GM21786 (cell line): ENCODE measurements around the gene ROBO1.
"Not testable (repeated sequence)": the region's sequence is repeated elsewhere in the genome, so short reads cannot be mapped to it uniquely, and the experiment has no call there.

ENCODE experiments used
- ATAC-seq: cut with Tn5 transposase; IDR thresholded peaks from one replicate; pipeline ENCODE4 v1.9.1; 2021; ENCODE audit not compliant: unreplicated experiment

ROBO1 gene

DNA sequence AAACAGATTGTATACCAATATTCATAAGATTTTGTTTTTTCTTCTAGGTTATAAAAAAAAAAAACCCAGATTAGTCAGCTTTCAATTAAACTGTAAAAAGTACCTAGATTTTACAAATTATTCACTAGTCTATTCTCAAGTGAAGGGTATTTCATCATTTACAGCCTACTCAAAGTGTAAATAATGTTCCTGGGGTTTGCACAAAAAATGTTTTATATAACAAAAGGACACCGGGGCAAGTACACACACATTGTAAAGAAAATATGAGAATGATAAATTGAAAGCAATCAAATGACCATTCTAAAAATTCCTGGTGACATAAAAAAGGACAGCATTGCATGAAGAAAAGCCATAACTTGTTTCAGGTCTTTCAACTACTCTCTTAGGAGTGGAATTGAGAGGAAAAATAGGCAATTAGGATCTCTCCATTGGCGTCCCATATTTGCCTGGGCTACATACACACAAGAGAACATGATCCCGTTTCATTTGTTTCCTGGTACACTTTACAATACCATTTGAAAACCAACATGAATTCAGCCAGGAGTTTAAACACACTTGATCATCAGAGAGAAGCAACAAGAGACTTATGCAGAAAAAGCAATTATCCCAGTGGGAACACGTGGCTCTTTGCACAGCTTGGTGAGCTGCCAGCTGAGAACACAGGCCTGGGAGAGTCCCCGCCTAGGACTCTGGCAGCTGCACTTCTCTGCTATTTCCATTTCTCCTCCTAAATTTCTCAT, 1039.2 kb downstream of the ROBO1 start:
- no peak for ATAC-seq

DNA sequence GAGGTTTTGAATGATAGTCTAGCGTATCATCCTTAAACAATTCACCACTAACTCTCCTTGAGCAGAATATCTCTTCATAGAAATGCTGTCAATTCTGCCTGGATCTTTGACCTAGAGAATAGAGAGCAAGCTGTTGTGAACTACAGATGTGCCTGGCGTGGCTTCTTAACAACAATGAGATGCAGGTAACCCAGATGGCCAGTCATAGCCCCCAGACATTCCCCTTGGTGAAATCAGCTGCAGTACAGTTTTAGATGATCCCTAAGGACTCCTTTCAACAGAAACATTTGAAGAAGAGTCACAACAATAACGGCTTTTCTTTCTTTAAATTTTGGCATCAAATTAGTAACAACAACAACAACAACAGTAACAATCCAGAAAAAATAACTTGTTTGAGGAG, 1041.3 kb downstream of the ROBO1 start:
- no peak for ATAC-seq

DNA sequence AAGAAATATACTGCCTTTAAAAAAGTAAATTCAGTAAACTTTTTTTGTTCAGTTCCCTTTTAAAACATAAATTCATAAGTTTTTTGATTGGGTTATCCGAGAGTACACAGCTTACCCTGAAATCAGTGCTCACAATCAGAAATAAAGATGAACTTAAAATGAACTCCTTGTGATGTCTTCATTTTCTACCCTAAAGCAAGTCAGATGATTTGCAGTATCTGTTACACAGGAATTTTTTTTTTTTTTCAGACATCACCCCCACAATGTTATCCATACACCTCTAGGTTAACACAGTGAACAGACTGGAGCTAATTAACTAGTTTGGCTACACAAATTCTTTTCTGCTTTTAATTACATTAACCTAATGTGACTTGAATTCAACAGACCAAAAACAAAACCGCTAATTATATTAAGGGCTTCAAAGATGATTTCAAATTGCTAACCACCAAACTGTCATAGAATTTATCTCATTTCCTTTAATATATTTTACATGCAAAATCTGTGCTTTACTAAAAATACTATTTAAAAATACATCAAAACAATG, 1042.0 kb downstream of the ROBO1 start:
- ATAC-seq = no peak

DNA sequence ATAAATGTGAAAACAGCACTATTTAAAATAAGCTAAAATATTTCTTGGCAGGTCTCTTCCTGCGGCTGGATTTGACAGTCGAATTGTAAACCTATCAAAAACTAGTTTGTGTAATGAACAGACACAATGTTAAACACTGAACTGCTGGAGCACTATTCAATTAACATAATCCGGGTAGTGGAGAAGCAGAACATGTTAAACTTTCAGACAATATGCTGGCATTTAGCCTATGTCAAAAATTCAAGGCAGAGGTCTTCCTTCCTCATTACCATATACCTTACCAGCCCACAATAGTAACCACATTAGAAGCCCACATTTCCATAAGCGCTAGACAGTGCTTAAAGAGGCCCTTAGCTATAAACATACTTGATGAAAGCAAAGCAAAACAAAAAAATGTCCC, 1042.9 kb downstream of the ROBO1 start:
- ATAC-seq = no peak

DNA sequence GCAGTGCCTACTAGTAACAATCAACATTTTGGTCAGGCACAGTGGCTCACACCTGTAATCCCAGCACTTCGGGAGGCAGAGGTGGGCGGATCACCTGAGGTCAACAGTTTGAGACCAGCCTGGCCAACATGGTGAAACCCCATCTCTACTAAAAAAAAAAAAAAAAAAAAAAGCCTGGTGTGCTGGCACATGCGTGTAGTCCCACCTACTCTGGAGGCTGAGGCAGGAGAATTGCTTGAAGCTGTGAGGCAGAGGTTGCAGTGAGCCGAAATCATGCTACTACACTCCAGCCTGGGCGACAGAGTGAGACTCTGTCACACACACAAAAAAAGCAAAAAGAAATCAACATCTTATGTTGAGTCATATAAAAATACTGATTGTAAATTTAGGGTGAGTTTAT, 1043.4 kb downstream of the ROBO1 start:
- not testable (repeated sequence) for ATAC-seq

DNA sequence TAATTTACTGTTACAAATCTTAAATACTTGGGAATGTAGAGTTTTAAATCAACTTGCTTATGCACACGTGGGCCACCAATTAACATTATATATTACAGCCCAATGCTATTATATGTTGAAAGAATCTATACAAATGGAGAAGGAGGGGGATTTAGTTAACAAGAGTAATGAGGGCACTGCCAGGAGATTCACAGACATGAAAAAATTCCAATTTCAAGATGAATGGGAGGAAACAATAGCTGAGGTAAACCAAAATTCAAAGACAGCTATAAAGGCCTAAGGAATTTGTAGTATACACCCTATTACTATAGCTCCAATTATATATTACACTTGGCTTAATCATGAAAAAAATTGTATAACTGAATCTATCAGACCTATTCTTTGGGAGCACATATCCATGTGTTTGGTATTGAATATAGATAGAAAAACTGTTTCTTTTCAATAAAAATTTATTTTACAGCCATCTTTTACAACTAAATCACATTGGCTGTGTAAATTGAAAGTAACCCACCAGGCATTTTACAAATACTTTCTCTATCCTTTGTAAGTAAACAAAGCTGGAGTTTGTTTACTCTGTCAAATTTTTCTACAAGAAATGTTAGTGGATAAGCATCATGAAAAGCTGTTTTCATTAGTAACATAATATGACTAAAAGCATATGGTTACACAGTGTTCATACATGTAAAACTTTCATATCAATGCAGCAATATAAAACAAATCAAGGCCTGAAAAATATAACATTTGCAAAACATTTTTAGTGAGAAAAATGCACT, 1045.8 kb downstream of the ROBO1 start:
- no peak for ATAC-seq

DNA sequence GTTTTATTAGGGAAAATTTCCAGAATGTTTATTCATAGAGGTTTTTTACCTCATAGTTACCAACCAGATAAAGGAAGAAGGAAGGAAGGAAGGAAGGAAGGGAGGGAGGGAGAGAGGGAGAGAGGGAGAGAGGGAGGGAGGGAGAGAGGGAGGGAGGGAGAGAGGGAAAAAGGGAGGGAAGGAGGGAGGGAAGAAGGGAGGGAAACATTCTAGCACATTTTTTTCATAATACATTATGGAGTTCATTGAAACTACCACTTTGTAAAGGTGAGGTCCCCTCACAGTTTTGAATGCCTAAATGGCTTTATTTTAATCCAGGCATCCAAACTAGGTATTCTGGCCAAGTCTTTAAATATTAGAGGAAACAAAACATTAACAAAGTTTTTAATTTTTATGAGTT, 1049.1 kb downstream of the ROBO1 start:
- no peak for ATAC-seq

DNA sequence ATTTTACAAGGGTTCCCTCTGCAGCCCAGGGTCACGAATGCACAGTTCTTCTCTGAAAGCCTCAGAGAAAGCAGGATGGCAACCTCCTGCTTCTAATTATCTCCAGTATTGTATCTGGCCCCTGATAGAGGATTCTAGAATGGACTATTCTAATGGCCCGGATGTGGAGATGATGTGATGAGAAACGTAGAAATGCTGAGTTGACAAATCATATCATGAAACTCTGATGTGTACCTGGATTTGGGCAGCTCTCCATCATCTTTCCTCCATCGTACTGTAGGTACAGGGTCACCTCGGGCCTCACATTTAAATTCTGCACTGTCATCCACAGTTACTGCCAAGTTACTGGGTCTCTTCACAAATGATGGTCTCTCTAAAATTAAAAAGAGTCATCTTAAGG, 1050.8 kb downstream of the ROBO1 start:
- ATAC-seq = no peak

DNA sequence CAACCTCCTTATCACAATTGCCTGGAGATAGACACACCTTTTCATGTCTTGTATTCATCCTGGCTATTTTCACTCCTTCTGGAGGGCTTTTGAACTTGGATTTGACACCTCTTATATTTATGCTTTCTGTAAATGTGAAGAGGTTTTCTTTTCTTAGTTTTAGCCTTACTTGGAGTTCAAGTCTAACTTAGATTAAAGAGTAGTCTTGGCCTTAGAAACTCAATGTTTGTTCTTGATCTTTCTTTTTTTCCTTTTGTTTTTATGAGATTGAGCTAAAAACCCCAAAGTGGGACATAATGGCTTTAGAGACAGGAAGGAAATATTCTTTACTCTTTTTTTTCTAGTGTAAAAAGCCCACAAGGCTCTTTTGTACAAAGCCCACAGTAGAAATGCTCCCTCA, 1054.9 kb downstream of the ROBO1 start:
- no peak for ATAC-seq

DNA sequence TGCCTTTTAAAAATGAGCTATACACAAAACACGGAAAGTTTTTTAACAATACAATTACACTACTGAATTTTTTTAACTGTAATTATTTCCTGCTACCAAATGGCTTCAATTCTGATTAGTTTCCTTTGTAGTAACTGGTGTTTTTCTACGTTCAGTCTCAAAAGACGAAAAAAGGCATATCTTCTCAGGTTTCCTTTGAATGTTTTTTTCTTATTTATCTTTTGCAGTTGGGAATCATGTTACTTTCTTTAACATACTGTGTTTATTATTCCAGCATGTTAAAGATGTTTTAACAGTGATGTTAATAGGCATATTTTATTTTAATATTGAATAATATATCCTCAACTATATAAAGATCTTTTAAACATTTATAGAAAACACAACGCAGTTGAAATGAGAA, 1055.5 kb downstream of the ROBO1 start:
- ATAC-seq = no peak

DNA sequence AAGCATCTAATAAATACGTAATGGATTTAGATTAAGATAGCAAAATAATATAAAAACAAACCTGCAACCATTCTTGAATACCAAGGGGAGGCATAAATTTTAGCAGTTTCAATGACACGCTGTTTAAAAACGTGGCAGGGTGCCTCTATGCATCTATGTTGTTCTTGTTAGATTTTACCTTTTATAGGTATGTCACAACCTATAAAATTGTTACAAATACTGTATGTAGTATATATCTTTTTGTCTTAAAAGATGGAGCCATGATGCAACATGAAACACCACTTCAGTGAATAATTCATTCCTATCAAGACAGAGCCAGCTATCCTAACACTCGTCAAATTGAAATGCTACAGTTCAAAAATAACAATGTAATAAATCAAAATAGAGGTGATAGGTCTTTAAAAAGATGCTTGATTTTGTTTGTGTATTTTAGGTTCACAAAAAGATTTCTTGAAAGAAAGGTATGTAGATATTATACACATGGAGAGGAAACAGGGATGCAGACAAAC, 1059.2 kb downstream of the ROBO1 start:
- ATAC-seq = no peak

DNA sequence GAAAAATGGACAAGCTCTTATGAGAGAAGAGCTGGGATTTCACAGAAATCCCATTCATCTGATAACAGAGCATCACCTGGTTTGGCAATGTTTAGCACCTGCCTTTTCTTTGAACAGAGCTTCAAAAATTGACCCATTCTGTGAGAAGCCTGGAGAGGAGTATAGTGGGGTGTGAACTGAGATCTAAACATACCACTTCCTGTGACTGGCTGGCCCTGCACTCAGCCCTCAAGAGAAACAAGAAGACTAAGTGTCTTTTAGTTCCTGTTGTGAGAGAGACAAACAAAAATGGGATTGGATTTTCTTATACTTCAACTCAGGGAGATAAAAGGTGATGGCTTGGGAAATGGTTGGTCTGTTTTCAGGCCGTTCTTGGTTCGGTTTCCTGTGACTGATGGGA, 1060.2 kb downstream of the ROBO1 start:
- no peak for ATAC-seq

DNA sequence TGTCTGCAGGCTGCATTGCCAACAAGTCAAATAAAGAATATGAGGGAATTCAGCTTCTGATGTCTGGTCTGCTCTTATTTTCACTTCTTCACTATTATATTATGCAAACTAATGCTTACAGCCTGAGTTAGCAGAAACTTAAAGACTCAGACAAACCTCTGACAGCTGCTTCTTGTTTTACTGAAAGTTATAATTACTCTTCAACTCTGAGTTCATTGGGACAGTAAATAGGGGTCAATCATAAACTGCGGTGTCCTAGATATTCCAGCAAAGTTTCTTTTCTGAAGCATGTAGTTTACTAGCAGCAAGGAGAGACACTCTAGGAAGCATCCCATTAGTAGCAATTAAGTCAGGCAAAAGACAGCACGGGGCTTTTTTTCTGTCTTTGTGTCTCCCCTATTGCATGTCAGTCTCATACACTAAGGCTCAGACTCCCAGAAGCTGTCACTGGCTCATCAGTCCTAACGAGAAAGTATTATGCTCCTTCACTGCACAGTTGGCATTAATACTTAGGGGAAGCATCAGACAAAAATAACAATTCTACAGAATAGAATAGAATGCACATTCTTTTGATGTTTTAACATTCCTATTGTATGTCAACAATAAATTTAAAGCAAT, 1060.8 kb downstream of the ROBO1 start:
- no peak for ATAC-seq

DNA sequence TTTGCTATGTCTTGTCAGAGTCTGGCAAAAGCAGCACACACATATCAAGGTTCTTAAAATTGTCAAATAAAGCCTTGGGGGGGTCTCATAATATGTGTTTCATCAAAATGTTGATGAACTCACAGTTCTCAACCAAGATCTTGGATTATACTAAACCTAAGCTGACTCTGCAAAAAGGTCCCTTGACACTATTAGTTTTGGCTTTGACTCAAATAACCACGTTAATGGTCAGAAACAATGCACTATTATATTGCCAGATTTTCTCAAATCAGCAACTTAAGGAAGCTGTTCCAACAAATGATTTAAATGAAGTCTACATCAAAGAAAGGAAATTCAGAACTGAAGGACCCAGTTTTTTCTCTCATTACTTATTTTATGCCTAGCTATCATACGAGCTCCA, 1063.9 kb downstream of the ROBO1 start:
- no peak for ATAC-seq

DNA sequence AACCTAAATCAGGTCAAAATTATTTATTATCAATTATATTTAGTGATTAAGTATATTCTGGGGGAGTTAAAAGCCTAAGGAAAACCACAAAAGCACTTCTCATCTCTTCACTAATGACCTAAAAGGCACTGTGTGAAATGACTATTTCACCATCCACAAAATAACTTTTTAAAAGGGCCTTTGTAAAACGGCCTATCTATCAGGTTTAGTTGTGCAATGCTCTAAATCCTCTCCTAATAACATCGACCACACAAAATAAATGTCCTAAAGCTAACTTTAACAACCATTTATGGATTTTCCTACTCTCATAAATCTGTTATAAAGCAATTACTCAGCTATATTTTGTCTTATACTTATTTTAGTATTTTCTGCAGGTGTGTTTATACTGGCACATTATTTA, 1066.3 kb downstream of the ROBO1 start:
- ATAC-seq = no peak

DNA sequence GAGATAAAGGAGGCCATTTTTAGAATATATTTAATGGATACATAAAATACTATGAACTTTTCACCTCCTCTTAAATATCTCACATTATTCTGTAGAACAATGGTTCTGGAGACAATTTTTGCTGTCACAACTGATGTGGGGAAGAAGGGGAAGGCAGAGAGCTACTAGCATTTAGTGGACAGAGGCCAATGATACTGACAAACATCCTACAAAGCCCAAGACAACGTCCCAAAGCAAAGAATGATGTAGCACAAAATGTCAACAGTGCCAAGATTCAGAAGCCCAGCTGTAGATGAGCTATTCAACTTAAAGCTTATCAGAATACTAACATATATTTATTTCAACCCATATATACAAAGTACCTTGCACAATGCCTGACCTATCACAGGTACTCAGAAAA, 1069.4 kb downstream of the ROBO1 start:
- no peak for ATAC-seq

DNA sequence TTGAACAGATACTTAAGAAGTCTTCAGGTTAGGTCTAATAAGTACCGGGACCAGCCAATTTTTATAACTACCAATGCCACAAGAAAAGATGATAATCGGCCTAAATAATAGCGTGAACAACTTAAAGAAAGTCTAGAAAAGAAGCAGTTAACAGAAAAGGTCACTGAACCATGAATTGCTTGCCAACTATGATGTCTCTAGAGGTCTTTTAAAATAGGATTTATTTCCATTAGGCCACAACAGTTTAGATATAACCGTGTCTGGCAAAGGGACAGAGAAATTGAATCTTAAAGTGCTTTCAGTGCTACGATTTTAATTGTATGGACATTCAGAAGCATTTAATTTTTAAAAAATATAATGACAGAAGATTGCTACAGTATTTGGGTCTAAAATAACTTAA, 1070.4 kb downstream of the ROBO1 start:
- ATAC-seq = no peak

DNA sequence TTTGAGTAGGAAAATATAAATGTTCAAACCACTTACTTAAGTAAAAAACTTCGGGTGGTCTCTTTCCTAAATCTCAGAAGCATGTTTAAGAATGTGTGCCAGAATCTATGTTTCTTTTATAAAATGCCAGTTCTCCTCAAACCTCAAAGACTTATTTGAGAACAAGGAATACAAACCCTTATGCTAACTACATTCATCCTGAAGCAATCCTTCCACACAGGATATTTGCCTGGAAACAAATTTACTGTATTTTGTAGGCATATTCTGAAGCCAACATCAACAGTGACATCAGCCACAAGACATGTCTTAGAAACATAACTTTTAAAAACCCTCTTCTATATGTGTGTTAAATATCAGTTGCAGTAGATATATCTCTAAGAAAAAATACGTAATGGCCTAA, 1077.0 kb downstream of the ROBO1 start:
- ATAC-seq = no peak

DNA sequence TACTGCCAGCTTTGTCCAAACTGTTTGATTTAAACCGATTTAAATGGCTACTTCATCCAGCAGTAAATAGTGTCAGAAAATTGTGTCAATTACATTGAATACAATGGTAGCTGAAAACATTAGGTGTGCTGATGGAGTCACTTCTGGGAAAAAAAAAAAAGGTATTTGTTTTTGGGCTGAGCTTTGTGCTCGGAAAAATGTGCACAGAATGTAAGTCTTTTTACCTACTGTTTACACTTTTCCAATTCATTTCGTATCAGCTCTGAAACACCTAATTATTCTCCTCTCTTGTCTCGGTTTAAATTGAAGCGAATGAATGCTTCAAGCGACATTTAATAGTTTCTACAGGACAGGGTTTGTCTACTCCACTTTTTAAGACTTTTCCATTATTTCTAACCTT, 1078.4 kb downstream of the ROBO1 start:
- ATAC-seq = no peak

DNA sequence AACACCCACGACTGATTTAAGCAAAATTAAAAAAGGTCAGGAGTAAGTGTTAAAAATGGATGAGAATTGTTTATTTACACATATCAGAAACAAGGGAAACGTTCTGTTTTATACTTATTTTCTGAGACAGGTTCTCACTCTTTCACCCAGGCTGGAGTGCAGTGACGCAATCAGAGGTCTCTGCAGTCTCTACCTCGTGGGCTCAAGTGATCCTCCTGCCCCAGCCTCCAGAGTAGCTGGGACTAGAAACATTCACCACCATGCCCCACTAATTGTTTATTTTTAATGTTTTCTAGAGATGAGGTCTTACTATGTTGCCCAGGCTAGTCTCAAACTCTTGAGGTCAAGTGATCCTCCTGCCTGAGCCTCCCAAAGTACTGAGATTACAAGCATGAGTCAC, 1080.3 kb downstream of the ROBO1 start:
- ATAC-seq = no peak

DNA sequence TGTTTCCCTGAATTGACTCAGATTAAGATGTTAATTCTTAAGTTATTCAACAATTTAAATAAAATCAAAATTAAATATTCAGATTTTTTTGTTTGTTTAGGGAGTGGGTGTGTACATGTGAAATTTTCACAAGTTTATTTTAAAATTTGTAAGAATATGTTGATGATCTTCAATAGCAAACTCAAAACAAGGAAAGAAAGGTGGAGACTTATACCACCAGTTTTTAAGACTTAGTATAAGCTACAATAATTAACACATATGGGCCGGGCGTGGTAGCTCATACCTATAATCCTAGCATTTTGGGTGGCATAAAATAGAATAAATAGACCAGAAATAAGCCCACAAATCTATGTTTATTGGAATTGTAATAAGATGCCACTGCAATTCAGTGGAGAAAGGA, 1084.5 kb downstream of the ROBO1 start:
- ATAC-seq = no peak
